A549 (cell line): ENCODE measurements around the gene THADA. TPM values are rescaled to one million over a fixed set of nuclear protein-coding genes. Genes with fewer than 3 reads are reported as not detected.

Source experiments
- CBX8 ChIP-seq: fragments of 200-600 bp; sonication (generic); IDR thresholded peaks from 2 replicates; pipeline ENCODE4 v1.6.1; 2016
- CEBPB ChIP-seq, 2 experiments: fragments of >200 bp in 1 of 2; sonication (Bioruptor Twin) in 1 of 2; formaldehyde crosslinking in 1 of 2; IDR thresholded peaks; 2 replicates each; pipeline ENCODE4 v1.6.1; 2012 to 2016
- CHD2 ChIP-seq: fragments of 150-350 bp; IDR thresholded peaks from 2 replicates; pipeline ENCODE4 v1.6.1; 2014; ENCODE audit warnings: low read length; ENCODE audit not compliant: partially characterized antibody
- CHD4 ChIP-seq: fragments of 200-600 bp; sonication (generic); IDR thresholded peaks from 2 replicates; pipeline ENCODE4 v1.6.1; 2016; ENCODE audit warnings: antibody characterized with exemption, mild to moderate bottlenecking, borderline replicate concordance
- EP300 ChIP-seq, 2 experiments: fragments of >200 bp; sonication (Bioruptor Twin); formaldehyde crosslinking; IDR thresholded peaks; 2 replicates in 1 of 2; 3 replicates in 1 of 2; pipeline ENCODE4 v1.6.1; 2016 to 2017
- FOSL2 ChIP-seq, 2 experiments: fragments of 450-650 bp in 1 of 2; fragments of >200 bp in 1 of 2; sonication (Bioruptor Twin) in 1 of 2; formaldehyde crosslinking; IDR thresholded peaks; 2 replicates each; pipeline versions ENCODE4 v1.5.0 to v1.6.1; 2016 to 2020; ENCODE audit warnings: mild to moderate bottlenecking in 1 of 2, moderate library complexity in 1 of 2
- FOXS1 ChIP-seq: fragments of 250-450 bp; sonication (Bioruptor Pico); IDR thresholded peaks from 2 replicates; pipeline ENCODE4 v1.5.0; 2020; ENCODE audit warnings: mild to moderate bottlenecking, moderate library complexity
- GATA3 ChIP-seq: IDR thresholded peaks from 2 replicates; pipeline ENCODE4 v1.6.1; 2012; ENCODE audit warnings: borderline replicate concordance
- HDAC2 ChIP-seq: fragments of 200-600 bp; sonication (generic); IDR thresholded peaks from 2 replicates; pipeline ENCODE4 v1.6.1; 2016
- HOXB13 ChIP-seq: fragments of 250-450 bp; sonication (Bioruptor Pico); IDR thresholded peaks from 2 replicates; pipeline ENCODE4 v1.5.0; 2020; ENCODE audit warnings: low read depth, mild to moderate bottlenecking, moderate library complexity
- JUN ChIP-seq, 2 experiments: fragments of >200 bp; sonication (Bioruptor Twin); formaldehyde crosslinking; IDR thresholded peaks; 2 replicates in 1 of 2; 3 replicates in 1 of 2; pipeline ENCODE4 v1.6.1; 2016 to 2017
- KDM5A ChIP-seq: fragments of 200-600 bp; sonication (generic); IDR thresholded peaks from 2 replicates; pipeline ENCODE4 v1.6.1; 2016; ENCODE audit warnings: antibody characterized with exemption, mild to moderate bottlenecking
- MAZ ChIP-seq: fragments of 150-350 bp; IDR thresholded peaks from 2 replicates; pipeline ENCODE4 v1.6.1; 2014; ENCODE audit warnings: antibody characterized with exemption, low read depth, low read length, borderline replicate concordance
- MYC ChIP-seq: IDR thresholded peaks from 2 replicates; pipeline ENCODE4 v1.6.1; 2012; ENCODE audit warnings: mild to moderate bottlenecking, inconsistent platforms, low read length, improper control_type of control experiment, borderline replicate concordance
- NPAS2 ChIP-seq: fragments of 250-450 bp; sonication (Bioruptor Pico); IDR thresholded peaks from 2 replicates; pipeline ENCODE4 v1.8.0; 2022; ENCODE audit warnings: mild to moderate bottlenecking, moderate library complexity, borderline replicate concordance
- PHF8 ChIP-seq: fragments of 200-600 bp; sonication (generic); IDR thresholded peaks from 2 replicates; pipeline ENCODE4 v1.6.1; 2016; ENCODE audit warnings: low read depth, mild to moderate bottlenecking, antibody characterized with exemption, moderate library complexity, borderline replicate concordance
- POLR2A ChIP-seq: IDR thresholded peaks from 2 replicates; pipeline ENCODE4 v1.6.1; 2012; ENCODE audit warnings: mild to moderate bottlenecking, low read length
- POLR2AphosphoS2 ChIP-seq: conservative IDR thresholded peaks from 2 replicates; pipeline ENCODE4 v1.6.1; 2012; ENCODE audit warnings: low read length, improper control_type of control experiment, inconsistent platforms
- RAD21 ChIP-seq, 2 experiments: fragments of >200 bp in 1 of 2; sonication (Bioruptor Twin) in 1 of 2; formaldehyde crosslinking in 1 of 2; IDR thresholded peaks in 1 of 2; conservative IDR thresholded peaks in 1 of 2; 2 replicates in 1 of 2; 3 replicates in 1 of 2; pipeline ENCODE4 v1.6.1; 2012 to 2018; ENCODE audit warnings: inconsistent platforms in 1 of 2
- RCOR1 ChIP-seq: fragments of 150-350 bp; IDR thresholded peaks from 2 replicates; pipeline ENCODE4 v1.6.1; 2014; ENCODE audit warnings: antibody characterized with exemption, low read length, low read depth
- RFX5 ChIP-seq: fragments of 450-650 bp; IDR thresholded peaks from 2 replicates; pipeline ENCODE4 v1.7.1; 2014; ENCODE audit warnings: antibody characterized with exemption, mild to moderate bottlenecking, moderate library complexity
- RNF2 ChIP-seq: fragments of 200-600 bp; sonication (generic); IDR thresholded peaks from 2 replicates; pipeline ENCODE4 v1.6.1; 2016; ENCODE audit warnings: low read depth, mild to moderate bottlenecking, antibody characterized with exemption, moderate library complexity, borderline replicate concordance
- TFCP2L1 ChIP-seq: fragments of 250-450 bp; sonication (Bioruptor Pico); IDR thresholded peaks from 2 replicates; pipeline ENCODE4 v1.5.0; 2021; ENCODE audit warnings: mild to moderate bottlenecking
- ZFP36 ChIP-seq: fragments of 450-650 bp; IDR thresholded peaks from 2 replicates; pipeline ENCODE4 v1.6.1; 2014; ENCODE audit warnings: borderline replicate concordance; ENCODE audit not compliant: partially characterized antibody
- polyA plus RNA-seq, 4 experiments: library from polyadenylated mRNA; depleted of rRNA in 3 of 4; stranded (reverse); fragments of >200 nt; fragmentation: RNase III in 1 of 4; extraction: RNeasy Plus Mini Kit Qiagen cat#74134 plus additional on column Dnase treatment in 1 of 4; gene quantifications; 2 replicates in 3 of 4; 3 replicates in 1 of 4; pipeline ENCODE4 v1.2.3, GENCODE V29; 2011 to 2017
- TF ChIP-seq, protein P1 (sequence below): fragments of 250-450 bp; sonication (Bioruptor Pico); IDR thresholded peaks from 2 replicates; pipeline ENCODE4 v1.5.0; 2020; ENCODE audit warnings: low read depth, mild to moderate bottlenecking, moderate library complexity
- TF ChIP-seq, protein P2 (sequence below): fragments of >200 bp; sonication (Bioruptor Twin); formaldehyde crosslinking; IDR thresholded peaks from 3 replicates; pipeline ENCODE4 v1.5.1; 2016
- TF ChIP-seq, protein P3 (sequence below): IDR thresholded peaks from 2 replicates; pipeline ENCODE4 v1.6.1; 2012
- TF ChIP-seq, protein P4 (sequence below): fragments of >200 bp; sonication (Bioruptor Twin); formaldehyde crosslinking; IDR thresholded peaks from 3 replicates; pipeline ENCODE4 v1.6.1; 2016
- TF ChIP-seq, protein P5 (sequence below): fragments of 250-450 bp; sonication (Bioruptor Pico); IDR thresholded peaks from 2 replicates; pipeline ENCODE4 v1.5.0; 2021; ENCODE audit warnings: mild to moderate bottlenecking, moderate library complexity, borderline replicate concordance
- TF ChIP-seq, protein P6 (sequence below): IDR thresholded peaks from 2 replicates; pipeline ENCODE4 v1.6.1; 2012

THADA gene
- polyA plus RNA-seq, 2 of the 4 experiments (the other 2 are of a cell fraction): 21.8 to 37.9 TPM

DNA sequence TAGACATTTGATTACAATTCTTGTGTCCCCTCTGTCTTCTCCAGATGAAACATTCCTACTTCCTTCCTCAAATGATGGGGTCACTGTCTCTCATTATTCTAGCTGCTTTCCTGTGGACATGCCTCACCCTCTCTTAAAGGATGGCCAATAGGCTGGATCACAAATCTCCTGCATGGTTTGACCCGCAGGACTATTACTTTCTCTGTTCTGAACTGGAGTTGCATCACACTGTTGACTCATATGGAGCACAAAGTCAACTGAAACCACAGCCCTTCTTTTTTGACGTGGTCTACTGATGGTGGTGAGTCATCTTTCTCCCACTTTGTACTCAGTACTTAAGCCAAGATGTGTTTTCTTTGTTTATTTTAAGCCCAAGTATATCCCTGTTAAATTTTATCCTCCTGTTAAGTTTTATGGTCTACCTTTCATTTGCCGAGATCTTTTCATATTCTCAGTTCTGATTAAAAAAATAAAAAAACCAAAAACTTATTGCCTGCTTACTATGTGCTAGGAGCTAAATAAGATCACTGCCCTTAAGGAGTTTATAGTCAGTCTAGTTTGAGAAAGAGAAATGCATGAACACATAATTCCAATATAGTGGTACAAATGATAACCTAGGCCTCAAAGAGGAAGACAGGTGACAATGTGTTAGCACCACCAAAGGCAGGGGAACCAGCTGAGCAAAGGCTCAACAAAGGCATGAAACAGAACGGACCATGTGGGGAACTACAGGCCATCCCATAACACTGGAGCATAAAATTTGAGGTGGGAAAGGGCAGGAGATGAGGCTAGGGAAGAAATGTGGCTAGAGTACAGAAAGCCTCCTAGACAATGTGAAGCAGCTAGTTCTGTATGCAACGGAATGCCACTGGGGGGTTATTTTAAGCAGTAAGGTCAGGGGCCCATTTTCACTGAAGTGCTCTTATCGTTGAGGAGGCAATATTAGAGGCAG, 301.8 kb downstream of the THADA start (continued):
- TF ChIP-seq, protein P1, sequence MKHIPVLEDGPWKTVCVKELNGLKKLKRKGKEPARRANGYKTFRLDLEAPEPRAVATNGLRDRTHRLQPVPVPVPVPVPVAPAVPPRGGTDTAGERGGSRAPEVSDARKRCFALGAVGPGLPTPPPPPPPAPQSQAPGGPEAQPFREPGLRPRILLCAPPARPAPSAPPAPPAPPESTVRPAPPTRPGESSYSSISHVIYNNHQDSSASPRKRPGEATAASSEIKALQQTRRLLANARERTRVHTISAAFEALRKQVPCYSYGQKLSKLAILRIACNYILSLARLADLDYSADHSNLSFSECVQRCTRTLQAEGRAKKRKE (CRISPR knock-in tag): no peak
- peak; percentile 100 for TF ChIP-seq FOSL2 (IDR thresholded peaks at IDR 0.05)
- peak; percentile 100 for TF ChIP-seq FOSL2 (CRISPR knock-in tag; IDR thresholded peaks at IDR 0.05)
- no peak for TF ChIP-seq MAZ
- TF ChIP-seq NPAS2: no peak
- peak; percentile 30 to 58; a peak in 4 of 5 replicates for TF ChIP-seq RAD21 (conservative IDR thresholded peaks at IDR 0.05 in 1 of 2, IDR thresholded peaks at IDR 0.05 in 1 of 2)
- no peak for TF ChIP-seq RNF2
- TF ChIP-seq POLR2A: no peak
- TF ChIP-seq RCOR1: no peak
- peak; percentile 95 to 96; a peak in 4 of 5 replicates for TF ChIP-seq JUN (IDR thresholded peaks at IDR 0.05)
- no peak for TF ChIP-seq HDAC2
- TF ChIP-seq, protein P2, sequence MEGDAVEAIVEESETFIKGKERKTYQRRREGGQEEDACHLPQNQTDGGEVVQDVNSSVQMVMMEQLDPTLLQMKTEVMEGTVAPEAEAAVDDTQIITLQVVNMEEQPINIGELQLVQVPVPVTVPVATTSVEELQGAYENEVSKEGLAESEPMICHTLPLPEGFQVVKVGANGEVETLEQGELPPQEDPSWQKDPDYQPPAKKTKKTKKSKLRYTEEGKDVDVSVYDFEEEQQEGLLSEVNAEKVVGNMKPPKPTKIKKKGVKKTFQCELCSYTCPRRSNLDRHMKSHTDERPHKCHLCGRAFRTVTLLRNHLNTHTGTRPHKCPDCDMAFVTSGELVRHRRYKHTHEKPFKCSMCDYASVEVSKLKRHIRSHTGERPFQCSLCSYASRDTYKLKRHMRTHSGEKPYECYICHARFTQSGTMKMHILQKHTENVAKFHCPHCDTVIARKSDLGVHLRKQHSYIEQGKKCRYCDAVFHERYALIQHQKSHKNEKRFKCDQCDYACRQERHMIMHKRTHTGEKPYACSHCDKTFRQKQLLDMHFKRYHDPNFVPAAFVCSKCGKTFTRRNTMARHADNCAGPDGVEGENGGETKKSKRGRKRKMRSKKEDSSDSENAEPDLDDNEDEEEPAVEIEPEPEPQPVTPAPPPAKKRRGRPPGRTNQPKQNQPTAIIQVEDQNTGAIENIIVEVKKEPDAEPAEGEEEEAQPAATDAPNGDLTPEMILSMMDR: no peak
- TF ChIP-seq ZFP36: no peak
- TF ChIP-seq PHF8: no peak
- TF ChIP-seq MYC: no peak
- TF ChIP-seq, protein P3, sequence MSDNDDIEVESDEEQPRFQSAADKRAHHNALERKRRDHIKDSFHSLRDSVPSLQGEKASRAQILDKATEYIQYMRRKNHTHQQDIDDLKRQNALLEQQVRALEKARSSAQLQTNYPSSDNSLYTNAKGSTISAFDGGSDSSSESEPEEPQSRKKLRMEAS: peak; percentile 78
- no peak for TF ChIP-seq CHD4
- TF ChIP-seq, protein P4, sequence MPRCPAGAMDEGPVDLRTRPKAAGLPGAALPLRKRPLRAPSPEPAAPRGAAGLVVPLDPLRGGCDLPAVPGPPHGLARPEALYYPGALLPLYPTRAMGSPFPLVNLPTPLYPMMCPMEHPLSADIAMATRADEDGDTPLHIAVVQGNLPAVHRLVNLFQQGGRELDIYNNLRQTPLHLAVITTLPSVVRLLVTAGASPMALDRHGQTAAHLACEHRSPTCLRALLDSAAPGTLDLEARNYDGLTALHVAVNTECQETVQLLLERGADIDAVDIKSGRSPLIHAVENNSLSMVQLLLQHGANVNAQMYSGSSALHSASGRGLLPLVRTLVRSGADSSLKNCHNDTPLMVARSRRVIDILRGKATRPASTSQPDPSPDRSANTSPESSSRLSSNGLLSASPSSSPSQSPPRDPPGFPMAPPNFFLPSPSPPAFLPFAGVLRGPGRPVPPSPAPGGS: peak; percentile 91
- no peak for TF ChIP-seq CBX8
- no peak for TF ChIP-seq POLR2AphosphoS2
- TF ChIP-seq, protein P5, sequence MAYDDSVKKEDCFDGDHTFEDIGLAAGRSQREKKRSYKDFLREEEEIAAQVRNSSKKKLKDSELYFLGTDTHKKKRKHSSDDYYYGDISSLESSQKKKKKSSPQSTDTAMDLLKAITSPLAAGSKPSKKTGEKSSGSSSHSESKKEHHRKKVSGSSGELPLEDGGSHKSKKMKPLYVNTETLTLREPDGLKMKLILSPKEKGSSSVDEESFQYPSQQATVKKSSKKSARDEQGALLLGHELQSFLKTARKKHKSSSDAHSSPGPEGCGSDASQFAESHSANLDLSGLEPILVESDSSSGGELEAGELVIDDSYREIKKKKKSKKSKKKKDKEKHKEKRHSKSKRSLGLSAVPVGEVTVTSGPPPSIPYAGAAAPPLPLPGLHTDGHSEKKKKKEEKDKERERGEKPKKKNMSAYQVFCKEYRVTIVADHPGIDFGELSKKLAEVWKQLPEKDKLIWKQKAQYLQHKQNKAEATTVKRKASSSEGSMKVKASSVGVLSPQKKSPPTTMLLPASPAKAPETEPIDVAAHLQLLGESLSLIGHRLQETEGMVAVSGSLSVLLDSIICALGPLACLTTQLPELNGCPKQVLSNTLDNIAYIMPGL: no peak
- TF ChIP-seq EP300 (IDR thresholded peaks at IDR 0.05): peak; percentile 80 to 82; a peak in 4 of 5 replicates
- TF ChIP-seq RFX5: no peak
- no peak for TF ChIP-seq KDM5A
- TF ChIP-seq TFCP2L1 (CRISPR knock-in tag): no peak
- TF ChIP-seq, protein P6, sequence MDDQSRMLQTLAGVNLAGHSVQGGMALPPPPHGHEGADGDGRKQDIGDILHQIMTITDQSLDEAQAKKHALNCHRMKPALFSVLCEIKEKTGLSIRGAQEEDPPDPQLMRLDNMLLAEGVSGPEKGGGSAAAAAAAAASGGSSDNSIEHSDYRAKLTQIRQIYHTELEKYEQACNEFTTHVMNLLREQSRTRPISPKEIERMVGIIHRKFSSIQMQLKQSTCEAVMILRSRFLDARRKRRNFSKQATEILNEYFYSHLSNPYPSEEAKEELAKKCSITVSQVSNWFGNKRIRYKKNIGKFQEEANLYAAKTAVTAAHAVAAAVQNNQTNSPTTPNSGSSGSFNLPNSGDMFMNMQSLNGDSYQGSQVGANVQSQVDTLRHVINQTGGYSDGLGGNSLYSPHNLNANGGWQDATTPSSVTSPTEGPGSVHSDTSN: 0 out of 2 replicates have a peak, but pooled peaks have one; percentile 35
- no peak for TF ChIP-seq CHD2
- peak; percentile 95 for TF ChIP-seq GATA3
- peak; percentile 98 to 100 for TF ChIP-seq CEBPB (IDR thresholded peaks at IDR 0.05)
- TF ChIP-seq HOXB13 (CRISPR knock-in tag): no peak
- TF ChIP-seq FOXS1 (CRISPR knock-in tag): peak; percentile 47; the same call in 1 of the 2 replicates
